ENCODE results near the gene NAMPT.
A peak's percentile ranks its signal among the peaks of the same experiment; 100 is the strongest.
"Not testable (repeated sequence)": the region's sequence is repeated elsewhere in the genome, so short reads cannot be mapped to it uniquely, and the experiment has no call there.

NAMPT gene

GRCh38 chr7:106231856-106232490 is 52.8 kb downstream of the NAMPT start:
- no peak for DNase-seq (ENCODE audit: low read depth, low spot score)

DNA sequence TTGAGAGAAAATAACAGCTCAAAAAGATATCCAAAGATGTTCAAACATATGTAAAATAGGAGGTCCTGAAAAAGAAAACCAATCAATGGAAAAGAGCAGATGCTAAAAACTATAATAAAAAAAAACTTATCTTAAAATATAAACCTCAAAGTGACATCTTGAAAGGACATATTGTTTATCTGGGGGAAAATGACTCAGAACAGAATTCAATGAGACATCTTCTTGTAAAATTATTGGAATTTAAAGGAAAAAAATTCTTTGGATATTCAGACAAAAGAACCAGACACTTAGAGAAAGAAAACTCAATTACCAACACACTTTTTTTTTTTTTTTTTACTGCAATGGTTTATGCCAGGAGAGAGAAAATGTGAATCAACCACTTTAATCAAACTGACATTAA is 58.9 kb downstream of the NAMPT start:
- no peak for DNase-seq (ENCODE audit: low read depth, low spot score)

GRCh38 chr7:106224797-106225196 is 60.0 kb downstream of the NAMPT start:
- no peak for DNase-seq (ENCODE audit: low read depth, low spot score)

DNA sequence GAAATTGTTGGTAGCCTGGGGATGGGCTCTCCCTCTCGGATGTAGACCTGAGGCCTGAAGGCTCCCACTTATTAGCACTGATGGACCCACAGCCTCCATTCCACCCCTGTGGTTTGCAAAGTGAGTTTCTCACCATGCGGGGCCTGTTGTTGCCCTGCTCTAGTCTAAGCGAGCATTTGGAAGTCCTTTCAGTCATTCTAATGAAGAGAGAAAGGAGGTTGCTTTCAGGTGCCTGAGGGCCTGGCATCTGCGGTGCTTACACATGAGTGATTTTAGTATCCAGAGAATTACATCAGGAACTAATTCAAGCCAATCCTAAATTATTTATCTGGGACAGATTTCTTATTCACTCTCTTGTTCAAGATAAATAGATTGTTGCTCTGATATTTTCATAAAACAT is 61.6 kb downstream of the NAMPT start:
- no peak for DNase-seq (ENCODE audit: low read depth, low spot score)

DNA sequence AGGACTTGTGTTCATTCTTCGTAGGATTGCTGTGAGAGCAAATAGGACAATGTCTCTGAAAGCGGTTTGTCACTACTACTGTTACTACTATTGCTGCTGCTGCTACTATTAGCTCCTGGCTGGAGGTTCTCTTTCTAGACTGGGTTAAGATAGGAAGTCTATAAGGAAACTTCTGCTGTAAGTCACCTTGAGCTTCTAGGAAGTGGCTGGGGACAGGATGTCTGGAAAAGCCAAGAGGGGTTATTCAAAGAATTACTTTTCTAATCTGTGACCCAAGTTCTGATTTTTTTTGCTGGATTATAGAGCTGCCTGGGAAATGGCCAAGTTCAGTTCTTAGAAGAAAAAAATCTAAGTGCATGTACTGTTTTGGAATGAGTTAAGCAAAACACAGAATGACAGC is 62.2 kb downstream of the NAMPT start:
- no peak for DNase-seq (ENCODE audit: low read depth, low spot score)

DNA sequence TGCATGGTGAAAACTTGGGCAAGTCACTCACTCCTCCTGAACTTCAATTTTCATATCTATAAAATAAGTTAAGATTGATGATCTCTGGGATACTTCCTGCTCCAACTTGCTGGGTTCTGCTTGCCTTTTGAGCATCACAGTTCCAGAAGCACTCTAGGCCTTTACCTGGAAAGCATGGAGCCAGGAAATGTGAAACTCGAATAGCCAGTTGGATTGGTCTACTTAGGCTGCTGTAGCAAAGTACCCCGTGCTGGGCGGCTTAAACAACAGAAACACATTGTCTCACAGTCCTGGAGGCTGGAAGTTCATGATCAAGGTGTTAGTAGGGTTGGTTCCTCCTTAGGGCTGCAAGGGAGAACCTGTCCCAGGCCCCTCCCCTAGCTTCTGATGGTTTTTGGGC is 64.5 kb downstream of the NAMPT start:
- DNase-seq (ENCODE audit: low read depth, low spot score), result no peak

DNA sequence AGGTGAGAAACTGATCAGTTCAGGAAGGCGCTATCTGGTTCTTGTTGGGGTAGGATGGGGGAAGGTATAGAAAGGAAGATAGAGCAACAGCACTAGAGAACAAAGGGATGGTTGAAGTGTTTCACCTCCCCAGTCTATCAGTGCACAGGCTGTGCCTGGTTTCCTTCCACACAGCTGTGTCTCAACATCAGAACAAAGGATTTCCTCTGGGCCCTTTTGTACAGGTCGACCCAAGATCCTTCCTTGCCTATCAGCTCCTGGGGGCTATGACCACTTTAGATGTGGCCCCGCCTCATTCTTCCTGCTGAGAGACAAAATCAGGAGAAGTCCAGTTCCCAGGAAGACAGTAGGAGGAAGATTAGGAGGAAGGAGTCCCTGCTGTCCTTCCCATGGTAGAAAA is 65.6 kb downstream of the NAMPT start:
- no peak for DNase-seq (ENCODE audit: low read depth, low spot score)

DNA sequence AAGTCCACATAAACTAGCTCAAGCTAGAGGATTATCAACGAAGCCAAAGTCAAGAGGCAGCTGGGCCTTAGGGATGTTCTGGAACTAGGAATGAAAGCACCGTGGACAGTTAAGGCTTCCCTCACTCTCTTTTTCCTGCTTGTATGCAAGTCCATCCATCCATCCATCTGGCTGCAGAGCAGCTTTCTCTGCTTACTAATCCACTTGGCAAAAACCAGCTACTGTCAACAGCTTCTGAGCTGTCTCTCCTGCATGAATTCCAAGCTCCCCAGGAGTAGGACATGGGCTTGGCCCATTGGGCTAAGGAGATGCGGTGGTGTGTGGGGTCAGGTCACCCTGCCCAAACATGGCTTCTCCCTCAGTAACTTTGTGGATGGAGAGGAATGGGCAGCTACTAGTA is 66.2 kb downstream of the NAMPT start:
- no peak for DNase-seq (ENCODE audit: low read depth, low spot score)

DNA sequence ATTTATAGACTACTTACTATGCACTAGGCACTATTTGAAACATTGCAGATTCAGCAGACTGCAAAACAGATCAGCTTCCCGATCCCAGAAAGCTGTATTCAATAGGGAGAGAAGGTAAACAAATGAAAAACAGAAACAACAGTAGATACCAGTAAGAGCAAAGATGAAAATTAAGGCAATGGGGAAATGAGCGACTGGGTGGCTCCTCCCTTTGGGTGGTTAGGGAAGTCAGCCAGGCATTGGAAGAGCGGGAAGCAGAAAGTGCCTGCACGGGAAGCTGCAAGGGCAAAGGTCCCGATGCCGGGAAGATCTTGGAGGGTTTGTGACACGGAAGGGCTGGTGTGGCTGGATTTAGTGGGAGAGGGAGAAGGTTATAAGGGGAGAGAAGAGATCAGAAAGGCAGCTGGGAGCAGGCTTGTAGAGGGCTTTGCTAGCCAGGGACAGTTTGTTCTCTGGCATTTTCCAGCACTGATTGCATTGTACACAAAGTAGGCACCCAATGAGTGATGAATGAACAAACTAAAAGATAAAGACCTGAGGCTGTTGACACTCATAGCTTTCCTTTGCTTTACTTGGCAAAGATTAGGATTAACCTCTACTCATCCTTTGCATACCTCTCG is 67.8 kb downstream of the NAMPT start:
- peak; percentile 15 for DNase-seq (ENCODE audit: low read depth, low spot score)

GRCh38 chr7:106216517-106216922 is 68.3 kb downstream of the NAMPT start:
- peak; percentile 84 for DNase-seq (ENCODE audit: low read depth, low spot score)

DNA sequence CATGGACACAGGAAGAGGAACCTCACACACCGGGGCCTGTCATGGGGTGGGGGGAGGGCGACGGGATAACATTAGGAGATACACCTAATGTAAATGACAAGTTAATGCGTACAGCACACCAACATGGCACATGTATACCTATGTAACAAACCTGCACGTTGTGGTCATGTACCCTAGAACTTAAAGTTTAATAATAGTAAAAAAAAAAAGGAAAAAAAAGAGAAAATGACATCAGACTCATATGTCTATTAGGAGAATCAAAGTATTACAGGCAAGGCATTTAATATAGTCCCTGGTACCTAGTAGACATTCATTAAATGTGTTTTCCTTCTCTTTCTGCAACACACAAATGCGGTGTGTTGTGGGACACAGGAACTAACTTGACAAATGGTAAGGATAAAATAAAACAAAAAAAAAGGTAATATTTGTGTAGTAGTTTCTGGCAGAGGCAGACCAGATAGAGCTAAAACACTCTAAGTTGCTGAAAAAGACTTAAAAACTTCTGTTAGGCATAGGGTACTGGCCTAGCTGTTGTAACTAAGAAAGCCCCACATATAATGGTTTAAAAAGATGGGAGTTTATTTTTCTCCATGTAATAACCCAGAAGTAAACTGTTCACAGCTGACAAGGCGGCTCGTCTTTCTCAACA is 68.8 kb downstream of the NAMPT start:
- no peak for DNase-seq (ENCODE audit: low read depth, low spot score)

DNA sequence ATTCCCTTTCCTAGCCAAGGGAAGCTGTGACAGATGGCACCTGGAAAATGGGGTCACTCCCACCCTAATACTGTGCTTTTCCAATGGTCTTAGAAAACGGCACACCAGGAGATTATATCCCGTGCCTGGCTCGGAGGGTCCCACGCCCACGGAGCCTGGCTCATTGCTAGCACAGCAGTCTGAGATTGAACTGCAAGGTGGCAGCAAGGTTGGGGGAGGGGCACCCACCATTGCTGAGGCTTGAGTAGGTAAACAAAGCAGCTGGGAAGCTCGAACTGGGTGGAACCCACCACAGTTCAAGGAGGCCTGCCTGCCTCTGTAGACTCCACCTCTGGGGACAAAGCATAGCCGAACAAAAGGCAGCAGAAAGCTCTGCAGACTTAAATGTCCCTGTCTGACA is 75.8 kb downstream of the NAMPT start:
- DNase-seq (ENCODE audit: low read depth, low spot score), result not testable (repeated sequence)

DNA sequence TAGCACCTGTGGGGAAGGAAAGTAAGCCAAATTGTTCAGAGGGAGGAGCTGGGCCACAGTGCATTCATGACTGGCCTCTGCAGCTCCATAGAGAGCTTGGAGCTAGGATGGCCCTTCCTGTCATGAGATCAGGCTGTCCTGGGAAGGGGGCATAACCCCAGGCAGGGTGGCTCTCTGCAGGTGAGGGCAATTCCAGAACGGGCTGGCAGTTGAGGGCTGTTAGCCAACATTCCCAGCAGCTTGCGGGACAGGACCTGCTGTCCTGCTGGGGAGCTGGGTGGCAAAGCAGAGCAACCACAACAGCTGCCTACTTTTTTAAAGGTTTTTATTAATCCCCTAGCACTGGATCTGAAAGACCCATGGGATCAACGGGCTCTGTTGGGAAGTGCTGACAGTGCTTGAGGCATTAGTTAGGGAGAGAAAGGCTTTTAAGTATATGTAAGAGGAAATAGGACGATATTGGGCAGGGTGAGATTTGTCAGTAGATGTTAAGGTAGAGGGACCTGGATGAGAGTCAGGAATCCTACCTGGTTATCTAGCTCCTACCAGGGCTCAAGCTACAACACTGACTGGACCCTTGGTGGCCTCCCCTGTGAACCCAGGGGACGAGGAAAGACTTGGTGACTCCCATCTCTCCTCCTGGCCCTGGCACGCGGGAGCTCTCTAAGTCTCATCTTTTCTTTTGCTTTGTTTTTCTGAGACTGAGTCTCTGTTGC is 77.8 kb downstream of the NAMPT start:
- no peak for DNase-seq (ENCODE audit: low read depth, low spot score)

- DNase-seq (ENCODE audit: low read depth, low spot score), result no peak
These were observed 79.1 kb downstream of the NAMPT start for GRCh38 chr7:106205621-106206222.

DNA sequence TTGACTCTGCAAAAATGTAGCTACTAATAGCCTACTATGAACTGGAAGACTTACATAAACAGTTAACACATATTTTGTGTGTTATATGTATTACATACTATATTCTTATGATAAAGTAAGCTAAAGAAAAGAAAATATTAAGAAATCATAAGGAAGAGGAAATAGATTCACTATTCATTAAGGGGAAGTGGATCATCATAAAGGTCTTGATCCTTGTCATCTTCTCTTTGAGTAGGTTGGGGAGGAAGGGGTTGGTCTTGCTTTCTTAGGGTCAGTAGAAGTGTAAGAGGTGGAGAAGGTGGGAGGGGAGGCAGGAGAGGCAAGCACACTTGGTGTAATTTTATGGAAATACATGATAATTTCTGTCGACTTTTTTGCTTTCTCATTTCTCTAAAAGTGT is 81.3 kb downstream of the NAMPT start:
- no peak for DNase-seq (ENCODE audit: low read depth, low spot score)

GRCh38 chr7:106201164-106201563 is 83.6 kb downstream of the NAMPT start:
- DNase-seq (ENCODE audit: low read depth, low spot score), result no peak

DNA sequence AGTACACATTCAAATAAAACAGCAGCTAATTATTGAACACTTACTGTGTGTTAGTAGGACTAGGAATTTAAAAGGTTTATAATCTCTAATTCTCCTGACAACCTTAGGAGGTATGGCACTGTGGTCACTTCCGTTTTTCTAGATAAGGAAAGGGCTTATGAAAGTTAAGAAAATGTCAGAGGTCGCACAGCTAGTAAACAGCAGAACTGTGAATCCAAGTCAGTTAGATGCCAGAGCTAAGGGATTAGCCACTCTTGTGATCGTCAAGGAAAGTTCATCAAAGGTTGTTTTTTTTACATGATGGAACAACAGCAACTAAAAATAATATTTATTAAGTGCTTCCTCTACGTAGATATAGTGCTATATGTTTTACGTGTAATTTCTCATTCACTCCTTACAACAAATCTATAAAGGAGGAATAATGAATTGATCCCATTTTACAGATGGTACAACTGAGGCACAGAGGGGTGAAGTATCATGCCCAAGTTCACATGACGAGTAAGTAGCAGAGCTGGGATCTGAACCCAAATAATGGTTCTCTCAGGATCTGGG is 84.9 kb downstream of the NAMPT start:
- DNase-seq (ENCODE audit: low read depth, low spot score), result no peak

DNA sequence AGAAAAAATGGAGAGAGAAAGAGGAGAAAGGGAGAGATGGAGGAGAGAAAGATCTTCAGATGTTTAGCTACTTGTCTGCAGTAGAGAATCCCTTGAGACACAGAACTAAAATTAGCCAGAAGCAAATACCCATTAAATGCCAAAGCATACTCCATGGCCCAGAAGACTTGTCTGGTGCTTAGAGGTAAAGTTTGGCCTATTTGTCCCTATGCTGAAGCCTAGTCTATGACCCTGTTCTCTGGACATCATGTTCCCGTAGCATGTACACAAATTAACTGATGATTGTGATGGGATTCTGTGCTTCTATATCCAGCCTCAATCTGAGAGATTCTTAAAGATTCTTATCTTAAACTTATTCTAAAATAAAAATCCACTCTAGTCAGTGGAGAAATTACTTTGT is 85.8 kb downstream of the NAMPT start:
- DNase-seq (ENCODE audit: low read depth, low spot score), result no peak

Data from brain pericyte (primary cell).